Fibroblast of lung (primary cell): ENCODE results near the gene LAMA5. TPM values are rescaled to one million over a fixed set of nuclear protein-coding genes. Genes with fewer than 3 reads are reported as not detected.

Experiments
- DNase-seq, 2 donors: peaks; one replicate each; pipeline versions ENCODE4 v3.0.0 to v3.0.0-alpha.2; 2010; ENCODE audit warnings: low read depth in 2 of 2
- H2AFZ ChIP-seq: 2 replicates; pipeline ENCODE4 v1.5.1; 2012; ENCODE audit warnings: low read length, control low read depth, inconsistent platforms
- H3K27ac ChIP-seq: 2 replicates; pipeline ENCODE4 v1.5.1; 2011; ENCODE audit warnings: low read length, control low read depth; ENCODE audit not compliant: insufficient read depth
- H3K27me3 ChIP-seq: 2 replicates; pipeline ENCODE4 v1.5.1; 2011; ENCODE audit warnings: mild to moderate bottlenecking, low read length; ENCODE audit not compliant: control insufficient read depth, insufficient read depth
- H3K36me3 ChIP-seq: 2 replicates; pipeline ENCODE4 v1.5.1; 2011; ENCODE audit warnings: low read length; ENCODE audit not compliant: control insufficient read depth, insufficient read depth
- H3K4me1 ChIP-seq: 2 replicates; pipeline ENCODE4 v1.5.1; 2011; ENCODE audit warnings: low read length; ENCODE audit not compliant: control insufficient read depth, insufficient read depth; ENCODE audit errors: extremely low read depth
- H3K4me2 ChIP-seq: 2 replicates; pipeline ENCODE4 v1.5.1; 2011; ENCODE audit warnings: low read length, control low read depth; ENCODE audit not compliant: insufficient read depth; ENCODE audit errors: extremely low read depth
- H3K4me3 ChIP-seq, 4 experiments: fragments of 200-600 bp in 1 of 4; sonication (generic) in 1 of 4; replicated peaks in 1 of 4; 2 replicates each; pipeline ENCODE4 v1.5.1; 2011 to 2016; ENCODE audit warnings: low read length in 4 of 4, low read depth in 3 of 4, mild to moderate bottlenecking in 3 of 4, control low read depth in 2 of 4, inconsistent platforms in 1 of 4, mixed read lengths in 1 of 4; ENCODE audit not compliant: insufficient read depth in 1 of 4; ENCODE audit errors: control extremely low read depth in 1 of 4
- H3K79me2 ChIP-seq: 2 replicates; pipeline ENCODE4 v1.5.1; 2012; ENCODE audit warnings: mild to moderate bottlenecking, low read length, inconsistent platforms; ENCODE audit not compliant: control insufficient read depth, insufficient read depth
- H3K9ac ChIP-seq: 2 replicates; pipeline ENCODE4 v1.5.1; 2011; ENCODE audit warnings: mild to moderate bottlenecking, low read length, control low read depth; ENCODE audit not compliant: insufficient read depth
- H3K9me3 ChIP-seq: 2 replicates; pipeline ENCODE4 v1.5.1; 2012; ENCODE audit warnings: low read depth, low read length; ENCODE audit not compliant: control insufficient read depth, insufficient read depth
- H4K20me1 ChIP-seq: 2 replicates; pipeline ENCODE4 v1.5.1; 2011; ENCODE audit warnings: low read length; ENCODE audit not compliant: control insufficient read depth, insufficient read depth; ENCODE audit errors: extremely low read depth
- CTCF ChIP-seq, 2 donors: IDR thresholded peaks in 1 of 2; conservative IDR thresholded peaks in 1 of 2; 1 replicate in 1 of 2; 2 replicates in 1 of 2; pipeline ENCODE4 v1.5.1; 2011 to 2012; ENCODE audit warnings: low read length in 2 of 2, control low read depth in 1 of 2, inconsistent platforms in 1 of 2, low read depth in 1 of 2, mild to moderate bottlenecking in 1 of 2
- EZH2 ChIP-seq: IDR thresholded peaks from 2 replicates; pipeline ENCODE4 v1.5.1; 2012; ENCODE audit warnings: low read length, control low read depth, mild to moderate bottlenecking; ENCODE audit errors: missing control alignments
- polyA plus RNA-seq, 2 donors: library from polyadenylated mRNA; depleted of rRNA in 1 of 2; stranded (reverse) in 1 of 2; unstranded in 1 of 2; fragments of >200 nt; gene quantifications; 2 replicates each; pipeline ENCODE4 v1.2.1, GENCODE V29; 2011 to 2012; ENCODE audit warnings: missing spikeins in 1 of 2
- total RNA-seq: library from RNA; depleted of rRNA; stranded (reverse); fragments of >200 nt; gene quantifications from 2 replicates; pipeline ENCODE4 v1.2.1, GENCODE V29; 2014

LAMA5 gene
- total and polyA plus RNA-seq, 2 donors (not counting 1 experiment from before 2014, with no cell fraction given), result 1.5 to 81.6 TPM

GRCh38 chr20:62313460-62314338 lies 53.4 kb downstream of the LAMA5 start:
- no peaks in the 10 kb centered on the region for H3K4me1 ChIP-seq
- no peak overlapping the region for H2AFZ ChIP-seq
- no peaks in the 10 kb centered on the region for H3K79me2 ChIP-seq
- H3K9ac ChIP-seq, result no peak overlapping the region
- H3K27me3 ChIP-seq, result no peaks in the 10 kb centered on the region
- no peaks in the 10 kb centered on the region for H3K9me3 ChIP-seq
- H4K20me1 ChIP-seq, result no peaks in the 10 kb centered on the region
- no peak overlapping the region for H3K27ac ChIP-seq
- H3K4me2 ChIP-seq, result no peak overlapping the region
- no peak overlapping the region for H3K4me3 ChIP-seq
- TF ChIP-seq EZH2 (no peak), CTCF (conservative IDR thresholded peaks at IDR 0.05 in 1 of 2, IDR thresholded peaks at IDR 0.05 in 1 of 2; ENCODE audit: low read depth in 1 of 2, low read length in 2 of 2) (no peak)
- peaks cover 50% of the 10 kb centered on the region for H3K36me3 ChIP-seq
- DNase-seq, result no peak

GRCh38 chr20:62313021-62313420 lies 54.1 kb downstream of the LAMA5 start:
- no peaks in the 10 kb centered on the region for H3K27me3 ChIP-seq
- H3K4me3 ChIP-seq, result no peak overlapping the region
- H3K4me2 ChIP-seq, result no peak overlapping the region
- no peaks in the 10 kb centered on the region for H3K9me3 ChIP-seq
- H3K27ac ChIP-seq, result no peak overlapping the region
- H3K36me3 ChIP-seq, result peaks cover 55% of the 10 kb centered on the region
- no peak for TF ChIP-seq CTCF (conservative IDR thresholded peaks at IDR 0.05 in 1 of 2, IDR thresholded peaks at IDR 0.05 in 1 of 2; ENCODE audit: low read depth in 1 of 2, low read length in 2 of 2)
- no peak for TF ChIP-seq EZH2
- no peaks in the 10 kb centered on the region for H4K20me1 ChIP-seq
- DNase-seq, result no peak
- H3K79me2 ChIP-seq, result no peaks in the 10 kb centered on the region
- H2AFZ ChIP-seq, result no peak overlapping the region
- no peaks in the 10 kb centered on the region for H3K4me1 ChIP-seq
- H3K9ac ChIP-seq, result no peak overlapping the region

- no peaks in the 10 kb centered on the region for H3K9me3 ChIP-seq
- no peaks in the 10 kb centered on the region for H3K79me2 ChIP-seq
- no peak for DNase-seq
- H3K36me3 ChIP-seq, result peaks cover 59% of the 10 kb centered on the region
- H3K4me2 ChIP-seq, result no peak overlapping the region
- TF ChIP-seq EZH2 (no peak), CTCF (conservative IDR thresholded peaks at IDR 0.05 in 1 of 2, IDR thresholded peaks at IDR 0.05 in 1 of 2; ENCODE audit: low read depth in 1 of 2, low read length in 2 of 2) (no peak)
- no peak overlapping the region for H2AFZ ChIP-seq
- no peak overlapping the region for H3K27ac ChIP-seq
- no peaks in the 10 kb centered on the region for H4K20me1 ChIP-seq
- H3K27me3 ChIP-seq, result no peaks in the 10 kb centered on the region
- H3K4me1 ChIP-seq, result no peaks in the 10 kb centered on the region
- no peak overlapping the region for H3K4me3 ChIP-seq
- no peak overlapping the region for H3K9ac ChIP-seq
Measured at GRCh38 chr20:62312662-62312977, 54.5 kb downstream of the LAMA5 start.
